HG02678 (cell line): ENCODE data around the gene RERE.
"Not testable (repeated sequence)": the region's sequence is repeated elsewhere in the genome, so short reads cannot be mapped to it uniquely, and the experiment has no call there.

ENCODE experiments used
- ATAC-seq: cut with Tn5 transposase; IDR thresholded peaks from one replicate; pipeline ENCODE4 v1.9.1; 2021; ENCODE audit warnings: mild to moderate bottlenecking, moderate library complexity; ENCODE audit not compliant: unreplicated experiment

RERE gene

GRCh38 chr1:8621034-8621582, 196.3 kb downstream of the RERE start:
- not testable (repeated sequence) for ATAC-seq

- not testable (repeated sequence) for ATAC-seq
These were observed 197.4 kb downstream of the RERE start for GRCh38 chr1:8619917-8620502.

DNA sequence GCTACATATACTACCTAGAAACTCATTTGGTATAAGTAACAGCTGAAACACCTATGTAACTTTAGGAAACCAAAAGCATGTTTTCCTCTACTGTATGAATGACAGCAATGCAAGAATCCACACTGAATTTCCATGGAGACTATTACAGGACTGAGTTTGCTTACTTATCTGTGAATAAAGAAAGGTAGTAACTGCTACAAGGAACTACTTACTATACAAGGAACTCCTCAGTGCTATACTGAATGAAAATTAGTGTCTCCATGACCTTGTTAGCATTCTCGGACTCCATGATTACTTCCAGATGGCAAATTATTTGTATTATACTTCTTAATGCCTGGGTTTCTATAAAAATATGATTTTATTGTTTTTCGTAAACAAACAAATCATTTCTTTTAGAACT, 198.0 kb downstream of the RERE start:
- not testable (repeated sequence) for ATAC-seq

- not testable (repeated sequence) for ATAC-seq
These were observed 200.6 kb downstream of the RERE start for GRCh38 chr1:8616791-8617190.

DNA sequence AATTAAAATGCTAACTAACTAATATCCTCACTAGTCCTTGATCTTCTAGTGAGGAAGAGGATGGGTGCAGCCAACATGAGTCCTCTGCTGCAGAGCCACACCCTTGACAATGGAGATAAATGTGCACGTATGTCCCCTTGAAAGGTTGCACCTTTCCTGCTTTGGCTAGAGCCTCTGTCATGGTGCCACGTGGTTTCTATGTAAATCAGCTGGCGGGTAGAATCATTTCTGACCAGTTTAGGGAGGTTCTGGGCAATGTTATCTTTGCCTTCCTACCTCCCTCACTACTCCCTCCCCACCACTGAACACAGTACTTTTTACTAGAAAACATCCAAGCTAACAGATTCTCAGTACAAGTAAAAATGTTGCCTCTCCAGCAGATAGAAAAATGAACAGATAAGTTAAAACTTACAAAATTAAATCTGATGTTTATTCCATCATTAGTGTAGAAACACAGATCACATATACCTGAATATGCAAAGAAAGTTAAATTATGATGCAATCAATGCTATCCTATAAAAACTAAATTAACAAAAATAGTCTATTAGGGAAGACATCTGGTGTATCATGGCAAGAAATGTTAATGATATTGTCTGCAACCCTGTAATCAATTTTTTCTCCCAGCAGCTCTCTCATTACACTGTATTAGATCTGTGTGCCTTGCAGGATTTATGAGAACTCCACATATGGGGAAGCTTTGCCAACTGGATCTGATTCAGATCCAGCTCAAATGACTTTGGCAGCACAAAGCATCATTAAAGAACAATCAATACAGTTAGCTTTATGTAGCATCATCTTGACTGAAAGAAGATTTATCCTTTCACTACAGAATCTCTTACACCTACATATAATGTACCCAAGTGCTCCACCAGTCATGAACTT, 205.6 kb downstream of the RERE start:
- ATAC-seq, result not testable (repeated sequence)

DNA sequence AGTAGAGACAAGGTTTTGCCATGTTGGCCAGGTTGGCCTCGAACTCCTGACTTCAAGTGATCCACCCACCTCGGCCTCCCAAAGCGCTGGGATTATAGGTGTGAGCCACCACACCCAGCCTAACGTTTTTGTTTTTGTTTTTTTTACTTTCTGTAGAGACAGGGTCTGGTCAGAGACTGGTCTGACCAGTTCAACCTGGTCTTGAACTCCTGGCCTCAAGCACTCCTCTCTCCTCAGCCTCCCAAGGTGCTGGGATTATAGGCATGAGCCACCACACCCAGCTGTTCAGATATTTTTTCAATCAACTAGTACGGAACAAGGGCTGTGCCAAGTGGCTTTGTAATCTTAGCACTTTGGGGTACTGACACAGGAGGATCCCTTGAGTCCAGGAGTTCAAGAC, 209.5 kb downstream of the RERE start:
- no peak for ATAC-seq

DNA sequence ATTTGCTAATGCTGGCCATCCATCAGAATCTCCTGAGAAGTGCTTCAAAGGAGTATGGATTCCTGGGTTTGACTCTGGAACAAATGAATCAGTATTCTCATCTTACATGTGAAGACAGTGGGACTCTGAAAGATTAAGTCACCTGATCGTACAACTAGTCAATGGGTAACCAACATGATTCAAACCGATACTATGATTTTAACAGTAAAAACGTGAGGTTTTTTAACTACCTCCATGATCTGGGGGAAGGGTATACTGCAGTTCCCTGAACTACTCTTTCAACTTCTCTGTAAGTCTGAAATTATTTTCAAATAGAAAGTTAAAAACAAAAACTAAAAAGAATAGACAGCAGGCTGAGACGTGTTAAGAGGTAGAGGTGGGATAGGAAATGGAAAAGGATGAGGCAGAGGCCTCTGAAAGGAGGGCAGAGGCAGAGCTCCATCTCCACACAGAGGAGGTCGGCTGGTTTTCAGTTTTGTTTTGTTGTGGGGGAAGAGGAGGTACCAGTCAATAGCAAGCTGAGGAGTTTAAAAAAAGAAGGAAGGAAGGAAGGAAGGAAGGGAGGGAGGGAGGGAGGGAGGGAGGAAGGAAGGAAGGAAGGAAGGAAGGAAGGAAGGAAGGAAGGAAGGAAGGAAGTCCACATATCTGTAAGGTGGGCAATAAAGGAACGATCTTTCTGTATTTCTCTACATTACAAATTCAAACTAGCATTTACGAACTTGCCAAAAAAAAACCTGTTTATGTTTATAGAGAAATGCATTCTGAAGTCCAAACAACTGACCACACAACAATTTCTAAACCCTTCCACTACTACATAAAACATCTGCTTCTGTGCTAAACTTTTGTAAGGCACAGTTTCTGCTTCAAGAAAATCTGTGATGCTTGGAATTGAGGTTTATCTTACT, 213.1 kb downstream of the RERE start:
- ATAC-seq, result peak; percentile 92

GRCh38 chr1:8603220-8603616, 214.2 kb downstream of the RERE start:
- no peak for ATAC-seq

DNA sequence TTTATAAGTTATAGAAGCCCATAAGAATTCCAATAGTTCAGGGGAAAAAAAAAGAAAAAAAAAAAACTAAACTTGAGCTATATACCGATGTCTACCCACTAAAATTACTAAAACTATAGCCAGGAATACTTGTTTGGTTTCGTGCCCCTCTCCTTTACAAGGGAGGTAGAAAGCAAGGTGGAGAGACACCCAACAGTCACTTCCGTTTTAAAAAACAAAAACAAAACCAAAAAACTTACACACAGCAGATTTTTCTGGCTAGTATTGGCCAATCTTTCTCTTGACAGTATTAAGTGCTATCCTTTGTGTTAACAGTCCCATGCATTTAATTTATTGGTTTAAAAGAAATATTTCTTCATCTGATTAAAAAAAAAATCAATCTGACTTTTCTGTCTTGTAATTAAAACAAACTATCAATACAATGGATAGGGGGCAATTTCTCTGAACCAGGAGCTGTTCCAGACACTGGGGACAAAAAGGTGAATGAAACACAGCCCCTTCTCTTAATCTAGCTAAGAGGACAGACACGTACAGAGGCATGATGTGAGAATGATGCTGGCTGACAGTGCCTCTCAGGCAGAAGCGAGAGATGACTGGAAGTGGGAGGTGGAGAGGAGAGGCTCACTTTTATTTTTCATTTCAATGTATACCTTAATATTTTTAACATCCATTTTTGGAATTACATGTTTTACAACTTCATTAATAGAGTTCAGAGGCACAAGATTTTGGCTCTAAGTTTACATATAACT, 214.8 kb downstream of the RERE start:
- ATAC-seq, result no peak

DNA sequence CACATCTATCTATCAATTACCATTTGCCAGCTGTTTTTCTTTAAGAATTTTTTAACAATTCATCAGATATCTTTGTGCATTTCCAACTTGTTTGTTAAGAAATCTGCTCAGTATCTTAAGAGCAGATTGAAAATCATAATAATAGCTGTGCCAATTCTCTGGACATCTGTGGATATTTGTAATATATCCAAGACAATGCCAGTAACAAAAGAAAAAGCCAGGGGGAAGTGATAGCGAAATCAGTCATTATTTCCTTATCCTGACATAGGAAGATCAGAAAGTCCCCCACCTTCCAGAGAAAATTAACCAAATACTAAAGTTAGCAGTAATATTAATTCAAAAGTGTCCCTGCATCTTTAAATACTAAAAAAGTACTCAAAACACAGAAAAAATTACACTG, 217.1 kb downstream of the RERE start:
- ATAC-seq, result no peak

- ATAC-seq, result no peak
These were observed 217.7 kb downstream of the RERE start for GRCh38 chr1:8599646-8600212.

- no peak for ATAC-seq
These were observed 218.7 kb downstream of the RERE start for GRCh38 chr1:8598783-8599182.

- no peak for ATAC-seq
These were observed 219.2 kb downstream of the RERE start for GRCh38 chr1:8598060-8598724.

GRCh38 chr1:8597455-8597854, 220.0 kb downstream of the RERE start:
- no peak for ATAC-seq

DNA sequence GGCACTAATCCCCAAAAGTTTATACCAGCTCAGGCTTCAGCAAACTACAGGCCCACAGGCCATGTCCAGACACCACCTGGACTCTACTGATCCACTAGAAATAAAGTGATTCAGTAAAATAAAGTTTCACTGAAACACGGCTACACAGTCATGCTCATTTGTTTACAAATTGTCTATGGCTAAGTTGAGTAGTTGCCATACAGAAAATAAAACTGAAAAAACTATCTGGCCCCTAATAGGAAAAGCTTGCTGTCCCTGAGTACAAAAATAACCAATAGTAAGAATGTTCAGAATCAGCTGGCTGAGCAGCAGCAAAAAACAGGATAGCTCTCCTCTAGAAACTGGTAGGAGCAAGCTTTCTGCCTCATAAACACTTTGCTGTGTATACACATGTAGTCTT, 221.5 kb downstream of the RERE start:
- ATAC-seq, result peak; percentile 48

GRCh38 chr1:8595332-8595731, 222.1 kb downstream of the RERE start:
- ATAC-seq, result no peak

DNA sequence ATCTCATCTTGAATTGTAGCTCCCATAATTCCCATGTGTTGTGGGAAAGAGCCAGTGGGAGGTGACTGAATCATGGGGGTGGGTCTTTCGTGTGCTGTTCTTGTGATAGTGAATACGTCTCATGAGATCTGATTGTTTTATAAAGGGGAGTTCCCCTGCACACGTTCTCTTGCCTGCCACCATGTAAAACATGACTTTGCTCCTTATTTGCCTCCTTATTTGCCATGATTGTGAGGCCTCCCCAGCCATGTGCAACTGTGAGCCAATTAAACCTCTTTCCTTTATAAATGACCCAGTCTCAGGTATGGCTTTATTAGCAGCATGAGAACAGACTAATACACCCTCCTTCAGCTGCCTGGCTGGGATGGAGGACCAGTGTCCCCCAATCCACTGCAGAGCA, 224.1 kb downstream of the RERE start:
- not testable (repeated sequence) for ATAC-seq

GRCh38 chr1:8591569-8591968, 225.9 kb downstream of the RERE start:
- no peak for ATAC-seq

DNA sequence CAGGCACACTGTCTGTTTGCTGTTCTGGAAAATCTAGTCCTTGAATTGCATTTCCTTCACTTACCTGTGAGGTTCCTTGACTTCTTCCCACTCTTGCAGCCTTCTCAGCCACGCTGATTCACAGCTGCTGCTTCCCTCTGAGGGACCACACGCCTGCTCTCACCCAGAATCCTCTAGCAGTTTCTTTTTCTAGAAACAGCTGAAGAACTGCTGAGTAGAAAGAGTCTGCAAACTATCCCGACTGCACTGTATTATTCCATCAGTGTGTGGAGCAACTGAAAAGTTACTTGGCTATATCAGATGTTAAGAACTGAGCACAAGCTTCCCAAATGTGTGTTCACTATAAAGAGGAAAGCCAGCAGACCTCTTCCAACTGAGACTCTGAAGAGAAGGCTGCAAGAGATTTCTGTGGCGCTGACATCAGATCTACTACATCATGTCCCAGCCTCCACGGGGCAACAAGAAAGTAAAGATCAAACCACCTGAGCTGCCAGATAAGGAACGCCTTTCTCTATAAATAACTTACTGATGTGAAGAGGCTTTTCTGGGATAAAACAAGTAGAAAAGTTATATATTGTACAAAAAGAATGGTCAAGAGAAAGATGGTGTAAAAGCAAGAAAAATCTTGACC, 226.6 kb downstream of the RERE start:
- ATAC-seq, result no peak
